ENCODE results near the gene CPLX3. TPM values are rescaled to one million over a fixed set of nuclear protein-coding genes. Genes with fewer than 3 reads are reported as not detected.

Gene CPLX3
- total RNA-seq, 1 donor from 2014 or later: 0.82 TPM

DNA sequence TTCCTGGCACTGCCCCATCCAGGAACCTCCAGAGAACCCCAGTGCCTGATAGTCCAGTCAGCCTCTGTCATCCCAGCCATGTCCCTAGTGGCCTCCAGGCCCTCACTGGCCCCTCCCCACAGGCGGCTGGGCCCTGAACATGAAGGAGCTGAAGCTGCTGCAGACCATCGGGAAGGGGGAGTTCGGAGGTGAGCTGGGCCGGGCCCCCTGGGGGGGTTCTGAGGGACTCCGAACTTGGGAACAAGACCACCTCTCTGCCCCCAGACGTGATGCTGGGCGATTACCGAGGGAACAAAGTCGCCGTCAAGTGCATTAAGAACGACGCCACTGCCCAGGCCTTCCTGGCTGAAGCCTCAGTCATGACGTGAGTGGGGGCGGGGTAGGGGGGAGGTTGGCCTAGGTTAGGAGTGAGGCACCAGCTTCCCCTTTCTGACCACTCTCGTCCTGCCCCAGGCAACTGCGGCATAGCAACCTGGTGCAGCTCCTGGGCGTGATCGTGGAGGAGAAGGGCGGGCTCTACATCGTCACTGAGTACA is 25.8 kb upstream of the CPLX3 start:
- no peak for FAIRE-seq
- no peak for DNase-seq (ENCODE audit: low spot score in 2 of 2)

DNA sequence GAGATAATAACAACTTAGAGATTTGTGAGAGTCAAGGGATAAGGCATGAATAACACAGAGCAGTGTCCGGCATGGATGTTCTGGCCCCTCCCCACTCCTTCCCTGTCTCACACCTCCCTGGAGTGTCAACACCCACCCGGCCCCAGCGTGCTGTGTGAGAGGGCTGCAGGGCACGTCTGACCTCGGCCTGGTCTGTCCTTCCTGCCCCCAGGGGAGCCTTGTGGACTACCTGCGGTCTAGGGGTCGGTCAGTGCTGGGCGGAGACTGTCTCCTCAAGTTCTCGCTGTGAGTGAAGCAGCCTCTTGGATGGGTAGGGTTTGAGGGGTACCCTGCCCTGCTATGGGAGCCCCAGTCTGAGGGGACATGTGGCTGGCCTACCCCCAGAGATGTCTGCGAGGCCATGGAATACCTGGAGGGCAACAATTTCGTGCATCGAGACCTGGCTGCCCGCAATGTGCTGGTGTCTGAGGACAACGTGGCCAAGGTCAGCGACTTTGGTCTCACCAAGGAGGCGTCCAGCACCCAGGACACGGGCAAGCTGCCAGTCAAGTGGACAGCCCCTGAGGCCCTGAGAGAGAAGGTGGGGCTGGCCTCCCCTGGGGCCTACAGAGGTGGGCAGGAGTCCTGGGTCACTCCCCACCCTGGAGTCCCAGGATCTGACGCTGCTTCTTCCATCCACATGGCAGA is 25.0 kb upstream of the CPLX3 start:
- FAIRE-seq (no peak), DNase-seq (ENCODE audit: low spot score in 2 of 2) (no peak)

DNA sequence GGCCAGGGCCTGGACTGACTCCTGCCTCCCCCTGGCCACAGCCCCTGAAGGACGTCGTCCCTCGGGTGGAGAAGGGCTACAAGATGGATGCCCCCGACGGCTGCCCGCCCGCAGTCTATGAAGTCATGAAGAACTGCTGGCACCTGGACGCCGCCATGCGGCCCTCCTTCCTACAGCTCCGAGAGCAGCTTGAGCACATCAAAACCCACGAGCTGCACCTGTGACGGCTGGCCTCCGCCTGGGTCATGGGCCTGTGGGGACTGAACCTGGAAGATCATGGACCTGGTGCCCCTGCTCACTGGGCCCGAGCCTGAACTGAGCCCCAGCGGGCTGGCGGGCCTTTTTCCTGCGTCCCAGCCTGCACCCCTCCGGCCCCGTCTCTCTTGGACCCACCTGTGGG is 24.1 kb upstream of the CPLX3 start:
- DNase-seq (ENCODE audit: low spot score in 2 of 2): no peak
- FAIRE-seq: no peak

- FAIRE-seq (no peak), DNase-seq (ENCODE audit: low spot score in 2 of 2) (no peak)
Observed at GRCh38 chr15:74802862-74803447, 23.5 kb upstream of the CPLX3 start.

DNA sequence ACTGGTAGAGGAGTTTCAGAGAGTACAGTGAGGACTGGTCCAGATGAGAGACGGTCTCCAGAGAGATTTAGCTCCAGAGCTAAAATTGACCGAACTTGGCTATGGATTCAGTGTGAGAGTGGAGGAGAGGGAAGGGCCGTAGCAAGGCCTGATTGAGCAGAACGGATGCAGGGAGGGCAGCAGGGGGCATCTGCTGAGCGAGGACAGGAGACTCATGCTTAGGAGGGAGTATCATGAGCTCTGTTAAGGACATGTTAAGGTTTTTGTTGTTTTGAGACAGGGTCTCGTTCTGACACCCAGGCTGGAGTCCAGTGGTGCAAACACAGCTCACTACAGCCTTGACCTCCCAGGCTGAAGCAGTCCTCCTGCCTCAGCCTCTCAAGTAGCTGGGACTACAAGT is 21.5 kb upstream of the CPLX3 start:
- DNase-seq (ENCODE audit: low spot score in 2 of 2): no peak
- FAIRE-seq: no peak

GRCh38 chr15:74807282-74807681 is 19.1 kb upstream of the CPLX3 start:
- FAIRE-seq (no peak), DNase-seq (ENCODE audit: low spot score in 2 of 2) (no peak)

DNA sequence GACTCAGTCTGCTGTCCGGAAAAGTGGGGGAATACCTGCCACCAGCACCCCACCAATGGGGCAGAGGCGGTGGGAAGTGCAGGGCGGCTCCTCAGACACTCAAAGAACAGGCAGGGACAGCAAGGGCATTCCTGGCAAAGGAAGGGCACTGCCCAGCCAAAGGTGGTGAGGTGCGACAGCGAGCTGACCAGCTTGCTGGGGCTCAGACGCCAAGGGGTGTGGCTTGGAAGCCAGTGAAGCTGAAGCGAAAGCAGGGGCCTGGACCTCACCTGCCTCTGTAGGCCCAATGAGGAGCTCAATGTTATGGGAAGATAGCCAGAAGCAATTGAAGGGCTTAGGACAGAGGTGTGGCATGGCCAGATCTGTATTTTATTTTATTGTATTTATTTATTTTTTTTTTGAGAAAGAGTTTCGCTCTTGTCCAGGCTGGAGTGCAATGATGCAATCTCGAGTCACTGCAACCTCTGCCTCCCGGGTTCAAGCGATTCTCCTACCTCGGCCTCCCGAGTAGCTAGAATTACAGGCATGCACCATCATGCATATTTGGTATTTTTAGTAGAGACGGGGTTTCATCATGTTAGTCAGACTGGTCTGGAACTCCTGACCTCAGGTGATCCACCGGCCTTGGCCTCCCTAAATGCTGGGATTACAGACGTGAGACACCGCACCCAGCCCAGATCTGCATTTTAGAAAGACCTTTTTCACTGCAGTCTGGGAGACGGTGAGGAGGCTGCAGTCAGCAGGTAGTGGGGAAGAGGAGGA is 18.2 kb upstream of the CPLX3 start:
- DNase-seq (ENCODE audit: low spot score in 2 of 2) (no peak), FAIRE-seq (no peak)

DNA sequence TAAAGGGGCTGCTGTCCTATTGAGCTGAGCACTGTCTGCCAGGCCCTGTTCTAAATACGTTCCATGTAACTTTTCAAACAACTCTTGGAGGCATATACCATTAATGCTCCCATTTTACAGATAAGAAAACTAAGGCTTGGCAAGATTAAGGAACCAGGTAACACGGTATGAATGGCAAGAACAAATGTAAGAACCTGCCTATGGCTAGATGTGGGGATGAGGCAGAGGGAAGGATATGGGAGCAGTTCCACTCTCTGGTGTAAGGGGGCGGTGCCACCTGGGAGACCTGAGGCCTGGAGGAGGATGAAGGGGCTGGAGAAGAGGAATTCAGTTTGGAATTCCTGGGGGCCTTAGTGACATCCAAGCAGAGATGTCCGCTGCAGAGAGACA is 17.6 kb upstream of the CPLX3 start:
- FAIRE-seq (no peak), DNase-seq (ENCODE audit: low spot score in 2 of 2) (no peak)

- DNase-seq (ENCODE audit: low spot score in 2 of 2): no peak
- no peak for FAIRE-seq
Observed at GRCh38 chr15:74809242-74809641, 17.2 kb upstream of the CPLX3 start.

GRCh38 chr15:74809956-74810355 is 16.5 kb upstream of the CPLX3 start:
- FAIRE-seq (no peak), DNase-seq (ENCODE audit: low spot score in 2 of 2) (no peak)

- DNase-seq (ENCODE audit: low spot score in 2 of 2) (no peak), FAIRE-seq (no peak)
Observed at GRCh38 chr15:74812533-74812932, 13.9 kb upstream of the CPLX3 start, which contains the start of gene LMAN1L. TSS of gene LMAN1L (plus strand) at chr15:74812835. CDS start at chr15:74812855, 20 bp downstream.

- no peak for FAIRE-seq
- DNase-seq (ENCODE audit: low spot score in 2 of 2): no peak
Observed at GRCh38 chr15:74815121-74815934, 11.1 kb upstream of the CPLX3 start.

DNA sequence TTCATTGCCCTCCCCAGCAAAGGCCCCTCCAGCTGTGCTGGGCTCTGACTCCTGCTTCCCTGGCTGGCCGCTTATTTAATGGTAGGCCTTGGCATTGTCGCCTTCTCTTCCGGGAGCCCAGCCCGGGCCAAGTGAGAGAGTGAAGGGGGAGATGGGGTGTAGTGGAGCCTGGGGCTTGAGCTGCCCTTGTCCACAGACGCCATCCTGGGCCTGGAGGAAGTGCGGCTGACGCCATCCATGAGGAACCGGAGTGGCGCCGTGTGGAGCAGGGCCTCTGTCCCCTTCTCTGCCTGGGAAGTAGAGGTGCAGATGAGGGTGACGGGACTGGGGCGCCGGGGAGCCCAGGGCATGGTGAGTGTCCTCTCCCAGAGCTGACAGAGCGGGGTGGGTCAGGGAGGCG is 10.5 kb upstream of the CPLX3 start:
- DNase-seq (ENCODE audit: low spot score in 2 of 2) (no peak), FAIRE-seq (no peak)

DNA sequence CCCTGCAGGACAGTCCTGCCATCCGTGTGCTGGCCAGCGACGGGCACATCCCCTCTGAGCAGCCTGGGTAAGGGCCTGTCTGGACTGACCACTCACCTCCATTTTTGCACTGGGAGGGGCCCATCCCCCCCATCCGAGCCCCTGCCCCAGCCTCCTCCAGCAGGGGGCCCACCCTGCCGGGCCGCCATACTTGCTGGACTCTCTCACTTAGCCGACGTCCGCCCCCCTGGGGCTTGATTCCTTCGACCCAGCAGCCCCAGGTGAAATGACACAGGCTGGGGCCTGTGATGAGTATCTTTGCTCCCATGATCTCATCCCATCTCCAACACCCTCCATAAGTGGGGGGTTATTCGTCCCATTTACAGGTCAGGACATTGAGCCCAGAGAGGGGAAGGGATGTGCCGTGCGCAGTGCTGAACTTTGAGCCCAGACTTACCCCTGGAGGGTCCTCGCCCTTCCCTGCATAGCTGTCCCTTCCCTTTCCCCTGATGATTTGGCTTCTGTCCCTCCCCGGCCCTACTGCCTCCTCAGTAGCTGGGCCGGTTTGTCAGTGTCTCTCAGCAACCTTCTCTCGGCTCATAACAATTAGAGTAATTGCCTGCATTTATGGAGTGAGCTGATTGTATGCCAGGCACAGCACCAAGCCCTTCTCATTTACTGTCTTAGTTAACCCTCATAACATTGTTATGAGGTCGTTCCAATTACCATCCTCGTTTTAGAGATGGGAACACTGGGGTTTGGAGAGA is 9.6 kb upstream of the CPLX3 start:
- DNase-seq (ENCODE audit: low spot score in 2 of 2) (no peak), FAIRE-seq (no peak)

DNA sequence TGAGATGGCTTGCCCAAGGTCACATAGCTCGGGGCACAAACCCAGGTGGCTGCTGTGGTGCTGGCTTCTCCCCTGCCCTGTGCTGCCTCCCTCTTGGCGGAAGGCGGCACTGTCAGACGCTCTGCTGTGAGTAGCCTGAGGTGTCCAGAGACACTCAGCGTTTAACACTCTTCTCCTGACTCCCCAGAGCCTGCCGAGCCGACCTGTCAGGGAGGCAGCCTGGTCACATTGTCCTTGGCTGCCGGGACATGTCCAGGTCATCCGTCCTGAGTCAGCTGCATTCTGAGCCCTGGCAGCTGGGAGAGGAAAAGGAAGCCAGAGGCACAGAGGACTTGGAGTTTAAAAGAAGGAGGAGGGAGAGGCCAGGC is 9.1 kb upstream of the CPLX3 start:
- FAIRE-seq: no peak
- DNase-seq (ENCODE audit: low spot score in 2 of 2): no peak

DNA sequence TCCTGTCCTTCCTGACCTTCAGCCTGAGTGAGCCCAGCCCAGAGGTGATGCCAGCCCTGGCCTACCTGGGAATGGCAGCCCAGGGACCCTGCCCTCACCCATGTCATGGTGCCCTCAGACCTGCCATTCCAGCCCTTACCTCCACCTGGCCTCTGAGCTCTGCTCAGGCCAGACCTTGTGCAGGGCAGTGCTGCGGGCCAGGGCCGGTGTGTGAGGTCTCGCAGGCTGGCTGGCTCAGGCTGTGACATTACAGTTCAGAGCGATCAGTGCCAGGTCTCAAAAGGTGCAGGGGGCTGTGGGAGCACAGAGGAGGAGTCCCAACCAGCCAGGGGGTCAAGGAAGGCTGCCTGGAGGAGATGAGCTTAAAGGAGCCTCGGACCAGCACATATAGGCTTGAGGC is 6.4 kb upstream of the CPLX3 start:
- DNase-seq (ENCODE audit: low spot score in 2 of 2): no peak
- FAIRE-seq: no peak

DNA sequence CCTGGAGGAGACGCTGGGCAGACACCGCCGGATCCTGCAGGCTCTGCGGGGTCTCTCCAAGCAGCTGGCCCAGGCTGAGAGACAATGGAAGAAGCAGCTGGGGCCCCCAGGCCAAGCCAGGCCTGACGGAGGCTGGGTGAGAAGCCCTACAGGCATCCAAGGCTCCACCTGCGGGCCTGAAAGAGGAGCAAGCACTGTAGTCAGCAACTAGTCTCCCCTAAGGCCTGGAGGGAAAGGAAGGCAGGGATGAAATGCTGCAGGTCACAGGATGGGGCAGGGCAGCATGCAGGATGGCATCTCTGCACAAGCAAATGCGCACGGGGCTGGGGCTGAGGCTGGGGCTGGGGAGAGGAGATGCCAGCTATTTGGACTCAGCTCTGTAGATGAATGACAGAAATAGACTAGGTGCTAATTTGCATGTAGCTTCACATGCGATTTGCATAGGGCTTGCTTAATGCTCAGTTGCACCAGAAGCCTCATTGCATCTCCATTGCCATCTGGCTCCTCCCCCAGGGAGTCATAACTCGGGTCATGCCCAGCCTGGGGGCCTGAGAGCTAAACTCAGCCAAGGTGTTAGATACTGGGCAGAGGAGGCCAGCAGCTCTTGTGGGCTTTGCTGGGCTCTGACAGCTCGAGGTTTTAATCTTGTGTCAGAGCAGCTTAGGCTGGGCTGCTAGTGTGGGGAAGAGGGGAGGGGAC is 5.2 kb upstream of the CPLX3 start:
- FAIRE-seq (no peak), DNase-seq (ENCODE audit: low spot score in 2 of 2) (no peak)

DNA sequence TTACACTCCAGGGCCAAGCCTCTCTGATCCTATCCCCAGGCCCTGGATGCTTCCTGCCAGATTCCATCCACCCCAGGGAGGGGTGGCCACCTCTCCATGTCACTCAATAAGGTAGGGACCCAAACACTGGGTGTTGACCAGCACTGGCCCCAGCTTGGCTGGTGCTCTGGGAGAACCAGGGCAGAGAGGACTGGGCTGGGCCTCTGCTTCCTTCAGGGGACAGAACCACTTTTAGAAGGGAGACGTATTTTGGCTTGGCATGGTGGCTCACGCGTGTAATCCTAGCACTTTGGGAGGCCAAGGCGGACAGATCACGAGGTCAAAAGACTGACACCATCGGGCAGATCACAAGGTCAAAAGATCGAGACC is 4.7 kb upstream of the CPLX3 start:
- DNase-seq (ENCODE audit: low spot score in 2 of 2): no peak
- FAIRE-seq: no peak

DNA sequence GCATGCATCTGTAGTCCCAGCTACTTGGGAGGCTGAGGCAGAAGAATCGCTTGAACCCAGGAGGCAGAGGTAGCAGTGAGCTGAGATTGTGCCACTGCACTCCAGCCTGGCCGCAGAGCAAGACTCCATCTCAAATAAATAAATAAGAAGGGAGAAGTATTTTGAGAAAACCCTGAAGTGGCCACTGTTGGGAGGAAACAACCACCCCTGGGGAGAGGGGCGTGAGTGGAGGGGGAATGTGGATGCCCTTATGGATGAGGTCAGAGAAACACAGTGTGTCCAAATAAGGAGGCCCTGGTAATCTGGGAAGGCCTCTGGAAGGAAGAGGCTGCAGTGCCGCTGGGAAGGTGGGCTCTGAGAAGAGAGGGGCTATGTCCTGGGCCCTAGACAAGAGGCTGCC is 4.2 kb upstream of the CPLX3 start:
- DNase-seq (ENCODE audit: low spot score in 2 of 2) (no peak), FAIRE-seq (no peak)

DNA sequence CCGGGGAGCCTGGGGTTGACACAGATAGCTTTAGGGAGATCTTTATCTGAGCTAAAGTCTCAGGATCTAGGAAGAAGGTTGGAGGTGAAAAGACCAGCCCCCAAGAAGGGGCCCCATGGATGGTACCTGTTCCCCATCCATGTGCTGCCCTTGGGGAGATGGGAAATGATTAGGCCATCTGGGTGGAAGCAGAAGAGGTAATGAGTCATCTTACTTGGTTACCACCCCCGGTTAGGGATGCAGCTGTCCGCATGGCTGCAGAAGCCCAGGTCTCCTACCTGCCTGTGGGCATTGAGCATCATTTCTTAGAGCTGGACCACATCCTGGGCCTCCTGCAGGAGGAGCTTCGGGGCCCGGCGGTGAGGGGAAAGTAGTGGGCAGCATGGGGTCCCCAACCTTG is 3.1 kb upstream of the CPLX3 start:
- FAIRE-seq (no peak), DNase-seq (ENCODE audit: low spot score in 2 of 2) (no peak)
